Lung (tissue), 12 donors: ENCODE data around the gene PTPMT1. TPM values are rescaled to one million over a fixed set of nuclear protein-coding genes. Genes with fewer than 3 reads are reported as not detected.

Source experiments
- ATAC-seq: fragments of 200-7000 bp; cut with Tn5 transposase; one replicate; pipeline ENCODE4 v1.9.1; 2020; ENCODE audit warnings: moderate number of reproducible peaks; ENCODE audit not compliant: insufficient read depth, low FRiP score
- DNase-seq, 3 donors: peaks; one replicate each; pipeline ENCODE4 v3.0.0-alpha.2; 2013 to 2017
- H3K27ac ChIP-seq, 2 donors: one replicate each; pipeline ENCODE4 v1.5.1; 2013; ENCODE audit warnings: mild to moderate bottlenecking in 2 of 2, moderate library complexity in 2 of 2, control low read depth in 1 of 2, inconsistent platforms in 1 of 2, low read depth in 1 of 2, low read length in 1 of 2
- H3K27me3 ChIP-seq, 3 donors: one replicate each; pipeline ENCODE4 v1.5.1; 2013; ENCODE audit warnings: low read length in 2 of 3; ENCODE audit not compliant: control insufficient read depth in 3 of 3, insufficient read depth in 3 of 3
- H3K36me3 ChIP-seq, 4 donors: one replicate each; pipeline ENCODE4 v1.5.1; 2013; ENCODE audit warnings: low read length in 4 of 4, mild to moderate bottlenecking in 1 of 4, moderate library complexity in 1 of 4; ENCODE audit not compliant: control insufficient read depth in 4 of 4, insufficient read depth in 4 of 4
- H3K4me1 ChIP-seq, 5 donors: one replicate each; pipeline ENCODE4 v1.5.1; 2013; ENCODE audit warnings: low read length in 5 of 5, mild to moderate bottlenecking in 2 of 5, moderate library complexity in 1 of 5; ENCODE audit not compliant: control insufficient read depth in 5 of 5, insufficient read depth in 5 of 5
- H3K4me3 ChIP-seq: one replicate; pipeline ENCODE4 v1.5.1; 2013; ENCODE audit warnings: mild to moderate bottlenecking, control low read depth, moderate library complexity
- H3K9ac ChIP-seq, 2 donors: one replicate each; pipeline ENCODE4 v1.5.1; 2013; ENCODE audit warnings: low read length in 2 of 2, control low read depth in 1 of 2; ENCODE audit not compliant: insufficient read depth in 1 of 2
- H3K9me3 ChIP-seq, 4 donors: one replicate each; pipeline ENCODE4 v1.5.1; 2013; ENCODE audit warnings: low read length in 3 of 4, mild to moderate bottlenecking in 1 of 4, moderate library complexity in 1 of 4; ENCODE audit not compliant: control insufficient read depth in 4 of 4, insufficient read depth in 3 of 4
- CTCF ChIP-seq: IDR thresholded peaks from 2 replicates; pipeline ENCODE4 v1.5.1; 2012; ENCODE audit warnings: mild to moderate bottlenecking; ENCODE audit errors: control extremely low read depth, extremely low read depth
- WGBS, 2 donors: extraction: QIAGEN DNeasy Blood & Tissue Kit; methylation state at CpG; one replicate each; pipeline ENCODE4 v1.1.7; 2013; 5-methylcytosine and 5-hydroxymethylcytosine counted together
- polyA plus RNA-seq, 2 donors: library from polyadenylated mRNA; stranded (reverse); fragments of 200-250 nt; gene quantifications; one replicate each; pipeline ENCODE4 v1.2.1, GENCODE V29; 2013
- total RNA-seq, 2 donors: library from RNA; depleted of rRNA in 1 of 2; stranded (reverse); fragments of >200 nt in 1 of 2; gene quantifications; one replicate each; pipeline ENCODE4 v1.2.1, GENCODE V29; 2014 to 2021
- donor health status: control.
- donor health status: control.
- donor health status: Bipolar disorder and iron deficiency.
- donor health status: healthy.
- donor health status: DM: yes; HTN: yes; CAD: no.

PTPMT1 gene
- total and polyA plus RNA-seq, 4 donors = 45.1 to 91.6 (median 68.5) TPM

GRCh38 chr11:47589118-47589517 lies 23.7 kb downstream of the PTPMT1 start:
- Histone ChIP-seq H3K9me3 (peaks cover 0 to 4% (median 0%) of the 10 kb centered on the region in 4 donors), H3K27ac (no peak overlapping the region), H3K4me1 (peaks cover 0 to 26% (median 0%) of the 10 kb centered on the region in 5 donors), H3K9ac (no peak overlapping the region), H3K4me3 (no peak overlapping the region), H3K36me3 (peaks cover 3 to 8% (median 5%) of the 10 kb centered on the region in 4 donors), H3K27me3 (peaks cover 0 to 13% (median 12%) of the 10 kb centered on the region in 3 donors)
- 83 to 87% methylated on average over 11 of the region's 11 CpGs for WGBS, 2 donors
- DNase-seq (no peak), ATAC-seq (no peak)
- no peak for TF ChIP-seq CTCF

GRCh38 chr11:47589584-47589976 lies 24.2 kb downstream of the PTPMT1 start:
- H3K4me3 ChIP-seq = no peak overlapping the region
- ATAC-seq (no peak), DNase-seq (peak; percentile 40 to 67 (median 65))
- H3K9me3 ChIP-seq = peaks cover 0 to 4% (median 0%) of the 10 kb centered on the region in 4 donors
- WGBS, 2 donors = 51 to 80% methylated on average over 51 of the region's 51 CpGs
- peaks cover 3 to 5% (median 3%) of the 10 kb centered on the region in 4 donors for H3K36me3 ChIP-seq
- H3K4me1 ChIP-seq = peaks cover 0 to 30% (median 4%) of the 10 kb centered on the region in 5 donors
- H3K9ac ChIP-seq = no peak overlapping the region
- no peak overlapping the region for H3K27ac ChIP-seq
- no peak for TF ChIP-seq CTCF
- H3K27me3 ChIP-seq = peaks cover 0 to 17% (median 12%) of the 10 kb centered on the region in 3 donors

DNA sequence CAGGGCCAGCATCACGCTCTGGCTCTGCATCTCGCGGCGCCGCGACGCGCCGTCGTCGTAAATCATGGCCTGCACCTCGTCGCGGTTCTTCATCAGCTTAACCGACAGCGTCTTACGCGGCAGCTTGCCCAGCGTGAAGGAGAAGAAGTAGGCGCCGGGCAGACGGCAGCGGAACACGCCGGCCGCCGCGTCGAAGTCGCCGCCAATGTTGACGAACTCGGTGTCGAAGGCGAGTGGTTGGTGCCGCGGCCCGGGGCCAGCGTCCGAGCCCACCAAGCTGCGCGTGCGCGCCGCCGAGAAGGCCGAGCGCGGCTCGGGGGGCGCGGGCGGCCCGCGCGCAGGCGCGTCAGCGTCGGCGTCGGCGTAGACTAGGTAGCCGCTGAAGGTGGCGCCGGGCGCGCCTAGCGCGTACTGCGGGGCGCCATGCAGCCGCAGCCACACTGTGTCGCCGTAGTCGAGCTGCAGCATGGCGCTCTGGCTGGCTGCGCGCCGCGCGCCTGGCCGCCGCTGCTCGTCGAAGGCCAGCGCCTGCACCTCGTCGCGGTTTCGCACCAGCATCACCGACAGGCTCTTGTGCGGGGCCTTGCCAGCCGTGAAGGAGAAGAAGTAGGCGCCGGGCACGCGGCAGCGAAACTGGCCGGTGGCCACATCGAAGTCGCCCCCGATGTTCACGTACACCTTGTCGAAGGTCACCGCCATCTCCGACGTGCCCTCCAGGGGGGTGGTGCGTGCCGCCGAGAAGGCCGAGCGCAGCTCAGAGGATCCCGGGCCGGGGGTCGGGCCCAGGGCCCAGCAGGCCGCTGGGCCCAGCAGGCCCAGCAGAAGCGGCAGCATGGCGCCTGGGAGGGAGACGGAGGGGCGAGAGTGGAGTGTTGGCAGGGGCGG lies 24.8 kb downstream of the PTPMT1 start:
- peaks cover 0 to 20% (median 12%) of the 10 kb centered on the region in 3 donors for H3K27me3 ChIP-seq
- 54 to 77% methylated on average over 111 to 122 of the region's 122 CpGs for WGBS, 2 donors
- H3K4me1 ChIP-seq = peaks cover 0 to 31% (median 5%) of the 10 kb centered on the region in 5 donors
- H3K36me3 ChIP-seq = peaks cover under 1 to 3% (median 1%) of the 10 kb centered on the region in 4 donors
- H3K9ac ChIP-seq = no peak overlapping the region
- peak overlapping the region; percentile 15 for H3K4me3 ChIP-seq
- DNase-seq (peak; percentile 62 to 77 (median 63)), ATAC-seq (no peak)
- no peak overlapping the region for H3K27ac ChIP-seq
- peaks cover 0 to 4% (median 0%) of the 10 kb centered on the region in 4 donors for H3K9me3 ChIP-seq
- no peak for TF ChIP-seq CTCF
